PC-9 (cell line): Measurements from ENCODE around the gene HGS.

Source experiments
- EZH2 ChIP-seq: fragments of 200-600 bp; sonication (generic); IDR thresholded peaks from 2 replicates; pipeline ENCODE4 v1.8.0; 2017; ENCODE audit warnings: antibody characterized with exemption, low read depth
- TF ChIP-seq, protein P1 (sequence below): fragments of 200-600 bp; sonication (generic); conservative IDR thresholded peaks from 2 replicates; pipeline ENCODE4 v1.6.1; 2017; ENCODE audit warnings: mixed run types, antibody characterized with exemption, mild to moderate bottlenecking, moderate library complexity

- TF ChIP-seq, protein P1, sequence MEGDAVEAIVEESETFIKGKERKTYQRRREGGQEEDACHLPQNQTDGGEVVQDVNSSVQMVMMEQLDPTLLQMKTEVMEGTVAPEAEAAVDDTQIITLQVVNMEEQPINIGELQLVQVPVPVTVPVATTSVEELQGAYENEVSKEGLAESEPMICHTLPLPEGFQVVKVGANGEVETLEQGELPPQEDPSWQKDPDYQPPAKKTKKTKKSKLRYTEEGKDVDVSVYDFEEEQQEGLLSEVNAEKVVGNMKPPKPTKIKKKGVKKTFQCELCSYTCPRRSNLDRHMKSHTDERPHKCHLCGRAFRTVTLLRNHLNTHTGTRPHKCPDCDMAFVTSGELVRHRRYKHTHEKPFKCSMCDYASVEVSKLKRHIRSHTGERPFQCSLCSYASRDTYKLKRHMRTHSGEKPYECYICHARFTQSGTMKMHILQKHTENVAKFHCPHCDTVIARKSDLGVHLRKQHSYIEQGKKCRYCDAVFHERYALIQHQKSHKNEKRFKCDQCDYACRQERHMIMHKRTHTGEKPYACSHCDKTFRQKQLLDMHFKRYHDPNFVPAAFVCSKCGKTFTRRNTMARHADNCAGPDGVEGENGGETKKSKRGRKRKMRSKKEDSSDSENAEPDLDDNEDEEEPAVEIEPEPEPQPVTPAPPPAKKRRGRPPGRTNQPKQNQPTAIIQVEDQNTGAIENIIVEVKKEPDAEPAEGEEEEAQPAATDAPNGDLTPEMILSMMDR = no peak
- no peak for TF ChIP-seq EZH2
These were observed 30.7 kb downstream of the HGS start for GRCh38 chr17:81714412-81715106.
